SU-DHL-6 (cell line): Measurements from ENCODE around the gene RPS19.

Experiments used
- CTCF ChIP-seq: fragments of 200-600 bp; sonication (generic); IDR thresholded peaks from one replicate; pipeline ENCODE4 v1.5.1; 2017; ENCODE audit warnings: antibody characterized with exemption, mild to moderate bottlenecking, low read length, moderate library complexity; ENCODE audit not compliant: insufficient read depth, poor library complexity, severe bottlenecking
- EZH2phosphoT487 ChIP-seq: fragments of 200-600 bp; sonication (generic), shearing (Covaris generic); conservative IDR thresholded peaks from 2 replicates; pipeline ENCODE4 v1.6.1; 2018; ENCODE audit warnings: mild to moderate bottlenecking, antibody characterized with exemption, low read length, moderate library complexity, mixed read lengths

GRCh38 chr19:41863209-41863931 lies 3.3 kb downstream of the RPS19 start:
- TF ChIP-seq EZH2phosphoT487 (no peak), CTCF (no peak)
